ENCODE results near the gene RUSC1. TPM values are rescaled to one million over a fixed set of nuclear protein-coding genes. Genes with fewer than 3 reads are reported as not detected.

Gene RUSC1
- polyA plus RNA-seq, 4 donors = 35.5 to 44.1 (median 36.6) TPM

Other genes starting within 250 kb of the RUSC1 start
- gene EFNA3, start 242.1 kb upstream of the RUSC1 start, polyA plus RNA-seq (ENCODE audit: insufficient read length in 4 of 4) = 1 to 10 TPM; 6.0 to 7.9 (median 7.1) TPM
- gene EFNA1, start 193.0 kb upstream of the RUSC1 start, polyA plus RNA-seq (ENCODE audit: insufficient read length in 4 of 4) = 10 to 100 TPM; 67.0 to 75.7 (median 72.2) TPM
- gene SLC50A1, start 185.0 kb upstream of the RUSC1 start, polyA plus RNA-seq (ENCODE audit: insufficient read length in 4 of 4) = 10 to 100 TPM; 52.7 to 63.7 (median 58.5) TPM
- gene DPM3, start 180.4 kb upstream of the RUSC1 start, polyA plus RNA-seq (ENCODE audit: insufficient read length in 4 of 4) = 10 to 100 TPM; 31.8 to 57.2 (median 36.6) TPM
- gene KRTCAP2, start 147.6 kb upstream of the RUSC1 start, polyA plus RNA-seq (ENCODE audit: insufficient read length in 4 of 4) = 100 to 1,000 TPM; 137 to 177 (median 153) TPM
- gene TRIM46, start 147.0 kb upstream of the RUSC1 start, polyA plus RNA-seq (ENCODE audit: insufficient read length in 4 of 4) = 1 to 10 TPM; 2.7 to 4.1 (median 3.2) TPM
- 10 to 100 TPM; 28.1 to 41.7 (median 33.4) TPM for gene THBS3, start 113.0 kb upstream of the RUSC1 start, polyA plus RNA-seq (ENCODE audit: insufficient read length in 4 of 4)
- gene MTX1, start 112.2 kb upstream of the RUSC1 start, polyA plus RNA-seq (ENCODE audit: insufficient read length in 4 of 4) = 10 to 100 TPM; 38.8 to 50.3 (median 42.0) TPM
- 10 to 100 TPM; 20.8 to 32.3 (median 24.8) TPM for gene ENTREP3, start 65.4 kb upstream of the RUSC1 start, polyA plus RNA-seq (ENCODE audit: insufficient read length in 4 of 4)
- 10 to 100 TPM; 59.7 to 64.7 (median 60.8) TPM for gene SCAMP3, start 58.5 kb upstream of the RUSC1 start, polyA plus RNA-seq (ENCODE audit: insufficient read length in 4 of 4)
- 10 to 100 TPM; 71.1 to 81.1 (median 75.7) TPM for gene CLK2, start 47.4 kb upstream of the RUSC1 start, polyA plus RNA-seq (ENCODE audit: insufficient read length in 4 of 4)
- gene HCN3, start 43.4 kb upstream of the RUSC1 start, polyA plus RNA-seq (ENCODE audit: insufficient read length in 4 of 4) = 10 to 100 TPM in 1 of 4 donors, 1 to 10 TPM in 3; 9.4 to 11.2 (median 9.7) TPM
- 10 to 100 TPM in 1 of 4 donors, 1 to 10 TPM in 3; 6.3 to 11.7 (median 8.5) TPM for gene PKLR, start 19.5 kb upstream of the RUSC1 start, polyA plus RNA-seq (ENCODE audit: insufficient read length in 4 of 4)
- gene FDPS, start 12.0 kb upstream of the RUSC1 start, polyA plus RNA-seq (ENCODE audit: insufficient read length in 4 of 4) = 100 to 1,000 TPM; 164 to 181 (median 167) TPM
- 10 to 100 TPM; 36.4 to 42.3 (median 39.2) TPM for gene ASH1L, start 241.9 kb downstream of the RUSC1 start, polyA plus RNA-seq (ENCODE audit: insufficient read length in 4 of 4)